SH-SY5Y (cell line): Measurements from ENCODE around the gene GPATCH4.

ENCODE experiments used
- GATA2 ChIP-seq: IDR thresholded peaks from 2 replicates; pipeline ENCODE4 v1.6.1; 2011; ENCODE audit warnings: mild to moderate bottlenecking, low read depth, low read length
- GATA3 ChIP-seq: IDR thresholded peaks from 2 replicates; pipeline ENCODE4 v1.6.1; 2011; ENCODE audit warnings: low read depth, mild to moderate bottlenecking, low read length, moderate library complexity

- TF ChIP-seq GATA3 (no peak), GATA2 (no peak)
Observed at GRCh38 chr1:156602557-156602993, 1.3 kb upstream of the GPATCH4 start.
